Stimulated activated CD4-positive, alpha-beta T cell treated with anti-CD3 and anti-CD28 coated beads, TNF-alpha, amount 100 ng/mL, for 1 hour (primary cell): Measurements from ENCODE around the gene DDX21.
A peak's percentile ranks its signal among the peaks of the same experiment; 100 is the strongest.
"Not testable (repeated sequence)": the region's sequence is repeated elsewhere in the genome, so short reads cannot be mapped to it uniquely, and the experiment has no call there.

Experiments
- DNase-seq, 3 donors: peaks; one replicate each; pipeline ENCODE4 v3.0.0-alpha.2; 2020; ENCODE audit warnings: low read depth in 3 of 3, low spot score in 1 of 3

DDX21 gene

DNA sequence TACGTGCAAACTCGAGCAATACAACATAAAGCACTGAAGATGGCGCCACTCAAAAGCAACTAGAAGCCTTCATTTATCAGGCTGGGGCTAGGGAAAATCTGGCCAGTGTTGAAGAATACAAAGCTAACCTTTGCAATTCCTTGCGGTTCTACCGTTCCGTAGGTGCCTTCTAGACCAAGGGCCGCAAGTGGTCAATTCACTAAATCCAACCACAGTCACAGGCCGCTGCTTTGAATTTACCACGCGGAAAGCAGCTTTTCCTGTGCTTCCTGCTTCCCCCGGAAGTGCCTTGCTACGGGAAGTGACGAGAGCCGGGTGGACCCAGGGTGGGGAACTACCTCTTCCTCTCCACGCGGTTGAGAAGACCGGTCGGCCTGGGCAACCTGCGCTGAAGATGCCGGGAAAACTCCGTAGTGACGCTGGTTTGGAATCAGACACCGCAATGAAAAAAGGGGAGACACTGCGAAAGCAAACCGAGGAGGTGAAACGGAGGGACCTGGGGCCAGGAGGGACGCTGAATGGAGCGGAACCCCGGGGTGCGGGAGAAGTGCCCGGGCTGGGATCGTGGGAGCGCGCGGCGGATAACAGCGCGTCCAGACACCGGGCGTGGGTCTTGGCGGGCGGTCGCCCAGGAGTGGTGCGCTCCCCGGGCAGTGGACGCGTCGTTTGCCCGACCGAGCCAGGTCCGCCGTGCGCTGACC is at the start of gene DDX21:
DDX21 (plus strand) TSS at position 339 of the 701 bp plus-strand sequence; CDS start at position 395, 56 bp downstream.
- peak; percentile 68 to 72 (median 71) for DNase-seq

GRCh38 chr10:68924593-68924992 is 31.4 kb upstream of the DDX21 start:
- no peak for DNase-seq

- DNase-seq = no peak
These were observed 30.5 kb upstream of the DDX21 start for GRCh38 chr10:68925489-68925888.

DNA sequence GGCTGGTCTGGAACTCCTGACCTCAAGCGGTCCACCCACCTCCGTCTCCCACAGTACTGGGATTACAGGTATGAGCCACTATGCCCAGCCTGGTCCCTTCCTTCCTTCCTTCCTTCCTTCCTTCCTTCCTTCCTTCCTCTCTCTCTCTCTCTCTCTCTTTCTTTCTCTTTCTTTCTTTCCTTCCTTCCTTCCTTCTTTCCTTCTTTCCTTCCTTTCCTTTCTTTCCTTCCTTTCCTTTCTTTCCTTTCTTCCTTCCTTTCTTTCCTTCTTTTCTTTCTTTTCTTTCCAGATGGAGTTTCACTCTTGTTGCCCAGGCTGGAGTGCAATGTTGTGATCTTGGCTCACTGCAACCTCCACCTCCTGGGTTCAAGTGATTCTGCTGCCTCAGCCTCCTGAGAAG is 26.8 kb upstream of the DDX21 start:
- DNase-seq = not testable (repeated sequence)

GRCh38 chr10:68929888-68930287 is 26.1 kb upstream of the DDX21 start:
- not testable (repeated sequence) for DNase-seq

DNA sequence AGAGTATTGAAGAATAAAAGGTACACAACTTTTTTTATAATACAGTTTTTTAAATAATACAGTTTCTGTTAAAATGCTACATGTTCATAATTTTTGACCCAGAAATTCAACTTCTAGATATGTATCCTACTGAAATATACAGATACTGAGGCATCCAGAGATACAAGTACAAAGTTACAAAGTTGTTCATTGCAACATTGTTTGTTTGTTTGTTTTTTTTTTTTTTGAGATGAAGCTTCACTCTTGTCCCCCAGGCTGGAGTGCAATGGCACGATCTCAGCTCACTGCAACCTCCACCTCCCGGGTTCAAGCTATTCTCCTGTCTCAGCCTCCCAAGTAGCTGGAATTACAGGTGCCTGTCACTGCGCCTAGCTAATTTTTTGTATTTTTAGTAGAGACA is 23.1 kb upstream of the DDX21 start:
- DNase-seq = not testable (repeated sequence)

DNA sequence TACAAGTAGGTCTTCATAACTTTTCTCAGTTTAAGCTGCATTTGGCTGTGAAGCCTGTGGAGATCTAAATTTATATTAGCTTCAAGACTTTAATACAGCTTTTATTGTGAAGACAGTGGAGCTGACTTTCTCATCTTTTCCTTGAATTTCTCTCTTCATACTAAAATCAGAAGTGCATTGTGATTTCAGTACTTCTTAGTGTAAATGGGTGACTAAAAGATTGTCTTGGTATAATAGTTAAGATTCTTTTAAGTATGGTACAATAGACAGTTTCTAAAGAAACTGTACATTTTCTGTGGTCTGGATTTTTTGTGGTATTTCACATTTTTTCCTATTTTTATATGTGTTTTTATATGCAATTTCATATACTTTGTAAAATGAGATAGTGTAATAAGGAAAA is 21.0 kb upstream of the DDX21 start:
- no peak for DNase-seq

DNA sequence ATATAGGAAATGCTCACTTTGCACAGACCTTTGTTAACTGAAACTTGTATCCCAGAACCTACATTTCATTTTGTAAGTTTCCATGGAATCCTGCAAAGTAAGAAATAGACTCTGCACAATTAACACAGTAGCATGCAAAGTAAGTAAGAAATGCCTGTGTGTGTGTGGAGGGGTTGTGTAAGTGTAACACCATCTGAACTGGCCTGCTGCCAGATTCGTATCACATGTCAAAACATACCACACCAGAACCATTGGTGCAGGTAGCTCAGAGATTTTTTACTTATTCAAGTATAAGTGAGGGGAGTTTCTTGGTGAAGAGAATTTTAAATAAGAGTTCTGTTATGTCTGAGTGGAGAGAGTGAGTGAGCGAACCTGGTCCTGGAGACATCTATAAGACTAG is 17.9 kb upstream of the DDX21 start:
- DNase-seq = no peak

DNA sequence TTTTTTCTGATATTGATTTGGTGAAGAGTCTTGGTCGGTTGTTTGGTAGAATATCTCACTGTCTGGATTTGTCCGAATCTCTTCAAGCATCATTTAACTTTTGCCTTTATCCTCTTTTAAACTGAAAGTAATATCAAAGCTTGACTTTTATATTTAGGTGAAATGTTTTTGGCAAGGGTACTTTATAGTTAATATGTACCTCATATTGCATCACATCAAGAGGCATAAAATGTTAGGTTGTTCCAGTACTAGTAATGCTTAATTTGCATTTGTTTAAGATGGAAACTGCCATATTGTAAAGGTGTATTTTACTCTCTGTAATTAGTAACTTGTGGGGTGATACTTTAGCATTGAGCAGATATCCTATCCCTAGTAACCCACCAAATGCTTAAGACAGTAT is 17.1 kb upstream of the DDX21 start:
- no peak for DNase-seq

- not testable (repeated sequence) for DNase-seq
These were observed 15.1 kb upstream of the DDX21 start for GRCh38 chr10:68940917-68941316.

GRCh38 chr10:68950598-68950997 is 5.4 kb upstream of the DDX21 start:
- no peak for DNase-seq

GRCh38 chr10:68954904-68955303 is 1.1 kb upstream of the DDX21 start:
- no peak for DNase-seq

DNA sequence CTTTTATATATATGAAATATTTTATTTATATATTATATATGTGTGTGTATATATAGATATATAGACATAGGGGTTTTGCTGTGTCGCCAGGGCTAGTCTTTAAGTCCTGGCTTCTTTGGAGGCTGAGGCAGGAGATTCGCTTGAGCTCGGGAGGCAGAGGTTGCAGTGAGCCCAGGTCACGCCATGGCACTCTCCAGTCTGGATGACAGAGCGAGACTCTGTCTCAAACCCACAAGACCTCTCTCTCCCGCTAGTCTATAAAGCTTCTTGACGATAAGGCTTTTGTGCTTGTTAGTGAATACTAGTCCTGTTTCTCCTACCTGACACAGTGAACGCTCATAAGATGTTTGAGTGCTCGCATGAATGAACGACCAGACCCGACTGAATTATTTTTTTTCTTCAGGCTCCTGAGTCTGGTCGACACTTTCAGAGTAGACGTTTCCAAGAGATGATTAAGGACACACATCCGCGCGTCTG is 577 bp upstream of the DDX21 start:
- no peak for DNase-seq

DNA sequence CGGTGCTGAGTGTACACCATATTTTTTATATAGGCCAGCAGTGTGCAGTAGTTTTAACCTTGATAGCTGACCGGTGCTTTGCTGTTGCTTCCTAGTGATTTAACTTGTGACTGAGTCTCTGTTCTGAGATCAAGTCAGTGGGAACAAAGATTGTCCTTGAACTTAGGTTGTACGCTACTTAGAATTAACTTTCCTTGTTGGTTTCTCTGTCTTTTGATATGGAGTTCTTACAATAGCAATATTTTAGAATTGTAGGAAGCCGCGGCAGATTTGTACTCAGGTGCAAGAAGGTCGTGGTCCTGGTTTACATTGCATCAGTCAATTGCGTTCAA is 1.3 kb downstream of the DDX21 start:
- DNase-seq = no peak

- DNase-seq = no peak
These were observed 1.7 kb downstream of the DDX21 start for GRCh38 chr10:68957654-68958053.

DNA sequence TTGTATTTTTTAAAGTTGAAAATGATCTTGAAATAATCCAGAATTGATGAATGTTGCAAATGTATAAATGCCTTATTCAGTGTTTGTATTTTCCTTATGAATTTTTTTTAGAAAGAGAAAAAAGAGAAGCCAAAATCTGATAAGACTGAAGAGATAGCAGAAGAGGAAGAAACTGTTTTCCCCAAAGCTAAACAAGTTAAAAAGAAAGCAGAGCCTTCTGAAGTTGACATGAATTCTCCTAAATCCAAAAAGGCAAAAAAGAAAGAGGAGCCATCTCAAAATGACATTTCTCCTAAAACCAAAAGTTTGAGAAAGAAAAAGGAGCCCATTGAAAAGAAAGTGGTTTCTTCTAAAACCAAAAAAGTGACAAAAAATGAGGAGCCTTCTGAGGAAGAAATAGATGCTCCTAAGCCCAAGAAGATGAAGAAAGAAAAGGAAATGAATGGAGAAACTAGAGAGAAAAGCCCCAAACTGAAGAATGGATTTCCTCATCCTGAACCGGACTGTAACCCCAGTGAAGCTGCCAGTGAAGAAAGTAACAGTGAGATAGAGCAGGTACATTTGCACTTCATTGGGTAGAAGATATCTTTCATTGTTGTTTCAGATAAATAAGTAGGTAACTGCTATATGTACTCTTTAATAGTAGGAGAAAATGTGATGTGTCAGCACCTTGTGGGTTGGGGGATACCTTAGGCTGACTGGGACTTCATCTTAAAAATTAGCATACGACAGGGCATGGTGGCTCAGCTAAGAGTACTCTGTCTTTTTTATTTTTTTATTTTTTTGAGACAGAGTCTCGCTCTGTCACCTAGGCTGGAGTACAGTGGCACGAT is 3.9 kb downstream of the DDX21 start:
- DNase-seq = no peak

- DNase-seq = no peak
These were observed 7.2 kb downstream of the DDX21 start for GRCh38 chr10:68963151-68963550.

DNA sequence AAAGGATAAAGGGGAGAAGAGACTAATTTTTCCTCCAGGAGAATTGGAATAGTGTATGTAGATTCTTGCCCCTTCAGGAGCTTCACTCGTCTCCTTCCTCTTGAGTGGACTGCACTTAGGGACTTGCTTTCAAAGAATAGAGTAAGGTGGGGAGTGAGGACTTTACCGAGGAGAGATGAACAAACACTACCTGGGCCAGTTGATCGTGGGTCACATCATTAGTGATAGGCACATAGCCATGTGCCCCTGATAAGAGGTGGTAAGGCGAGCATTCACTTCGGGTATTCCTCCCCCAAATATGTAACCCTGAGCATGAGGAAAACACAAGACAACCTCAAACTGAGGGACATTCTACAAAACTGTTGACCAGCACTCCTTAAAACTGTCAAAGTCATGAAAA is 18.0 kb downstream of the DDX21 start:
- DNase-seq = no peak

DNA sequence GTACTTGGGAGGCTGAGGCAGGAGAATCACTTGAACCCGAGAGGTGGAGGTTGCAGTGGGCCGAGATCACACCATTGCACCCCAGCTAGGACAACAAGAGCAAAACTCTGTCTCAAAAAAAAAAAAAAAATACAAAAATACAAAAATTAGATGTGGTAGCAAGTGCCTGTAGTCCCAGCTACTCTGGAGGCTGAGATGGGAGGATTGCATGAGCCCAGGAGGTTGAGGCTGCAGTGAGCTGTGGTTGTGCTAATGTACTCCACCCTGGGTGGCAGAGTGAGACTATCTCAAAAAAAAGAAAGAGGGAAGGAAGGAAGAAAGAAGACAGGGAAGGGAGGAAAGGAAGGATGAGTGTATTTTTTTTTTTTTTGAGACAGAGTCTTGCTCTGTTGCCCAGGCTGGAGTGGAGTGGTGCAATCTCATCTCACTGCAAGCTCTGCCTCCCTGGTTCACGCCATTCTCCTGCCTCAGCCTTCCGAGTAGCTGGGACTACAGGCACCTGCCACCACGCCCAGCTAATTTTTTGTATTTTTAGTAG is 20.0 kb downstream of the DDX21 start:
- not testable (repeated sequence) for DNase-seq

DNA sequence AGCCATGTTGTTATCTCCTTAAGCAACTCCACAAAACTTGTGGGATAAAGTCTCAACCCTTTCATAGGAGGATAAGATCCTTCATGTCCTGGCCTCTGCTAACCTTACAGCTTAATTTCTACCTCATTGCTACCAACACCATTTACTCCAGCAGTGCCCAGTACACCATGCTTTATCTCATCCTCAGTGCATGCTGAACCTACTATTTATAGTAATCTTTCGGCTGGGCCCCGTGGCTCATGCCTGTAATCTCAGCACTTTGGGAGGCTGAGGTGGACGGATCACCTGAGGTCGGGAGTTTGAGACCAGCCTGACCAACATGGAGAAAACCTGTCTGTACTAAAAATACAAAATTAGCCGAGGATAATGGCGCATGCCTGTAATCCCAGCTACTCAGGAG is 23.8 kb downstream of the DDX21 start:
- not testable (repeated sequence) for DNase-seq

GRCh38 chr10:68981074-68981473 is 25.1 kb downstream of the DDX21 start:
- no peak for DNase-seq

DNA sequence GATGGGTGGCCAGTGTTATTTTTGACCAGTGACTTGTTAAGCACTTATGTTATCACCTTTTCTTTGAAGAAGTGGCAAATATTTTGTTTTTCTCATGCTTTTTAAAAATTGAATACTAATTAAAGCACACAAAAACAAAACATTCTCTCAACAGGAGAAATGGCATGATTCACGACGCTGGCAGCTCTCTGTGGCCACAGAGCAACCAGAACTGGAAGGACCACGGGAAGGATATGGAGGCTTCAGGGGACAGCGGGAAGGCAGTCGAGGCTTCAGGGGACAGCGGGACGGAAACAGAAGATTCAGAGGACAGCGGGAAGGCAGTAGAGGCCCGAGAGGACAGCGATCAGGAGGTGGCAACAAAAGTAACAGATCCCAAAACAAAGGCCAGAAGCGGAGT is 26.4 kb downstream of the DDX21 start:
- no peak for DNase-seq
